ENCODE results near the gene GNE. TPM values are rescaled to one million over a fixed set of nuclear protein-coding genes. Genes with fewer than 3 reads are reported as not detected.

The GNE gene
- total and polyA plus RNA-seq, 2 of the 8 experiments (the other 6 are each of a cell fraction or from before 2014, with no cell fraction given), result 5.1 to 11.1 TPM

GRCh38 chr9:36214571-36214970 is 43.7 kb downstream of the GNE start:
- no peaks in the 10 kb centered on the region for H3K27me3 ChIP-seq (replicated peaks in 1 of 4; ENCODE audit: control insufficient read depth in 3 of 4, extremely low read depth in 1 of 4, insufficient read depth in 3 of 4, low read length in 3 of 4)
- ChIA-PET CTCF (ENCODE audit: partially characterized antibody) (interaction anchor here (1.0 to 2.6 kb wide), 2 partner anchors 9 to 114 kb away, joined by 4 to 8 read pairs; no protein-coding TSS in a partner anchor), POLR2A (ENCODE audit: partially characterized antibody) (interaction anchor here (0.6 to 1.4 kb wide), 2 partner anchors 10 to 1065 kb away, joined by 3 to 5 read pairs; no protein-coding TSS in a partner anchor)
- H2AFZ ChIP-seq (ENCODE audit: low read length), result no peak overlapping the region
- H2BK12ac ChIP-seq (ENCODE audit: low read depth, low read length), result no peak overlapping the region
- H3K4me3 ChIP-seq (ENCODE audit: extremely low read depth in 1 of 4, insufficient read depth in 2 of 4, low read depth in 3 of 4, low read length in 4 of 4), result no peak overlapping the region
- FAIRE-seq (no peak), DNase-seq (ENCODE audit: low read depth in 1 of 2, low spot score in 2 of 2) (no peak)
- no peak overlapping the region for H3K4ac ChIP-seq (replicated peaks; ENCODE audit: insufficient read length, low read depth, low read length)
- no peak overlapping the region for H3K18ac ChIP-seq (ENCODE audit: extremely low read depth, low read length)
- H2BK20ac ChIP-seq (ENCODE audit: low read length), result no peak overlapping the region
- H3K9me3 ChIP-seq (ENCODE audit: insufficient read depth in 2 of 2, low read depth in 1 of 2, low read length in 1 of 2), result no peaks in the 10 kb centered on the region
- H2AK5ac ChIP-seq (ENCODE audit: low read depth, low read length), result no peak overlapping the region
- no peak overlapping the region for H4K91ac ChIP-seq (replicated peaks; ENCODE audit: insufficient read length, low read length)
- H3K23ac ChIP-seq (ENCODE audit: insufficient read length), result no peak overlapping the region
- no peak overlapping the region for H3K56ac ChIP-seq (replicated peaks; ENCODE audit: insufficient read length, low read depth, low read length)
- H3K9ac ChIP-seq (replicated peaks in 1 of 4; ENCODE audit: extremely low read depth in 1 of 4, low read depth in 3 of 4, low read length in 3 of 4), result no peak overlapping the region
- peaks cover 13% of the 10 kb centered on the region for H3K79me1 ChIP-seq (ENCODE audit: low read depth, low read length)
- no peak overlapping the region for H2BK120ac ChIP-seq (replicated peaks; ENCODE audit: low read depth, low read length)
- peaks cover 11 to 62% (median 35%) of the 10 kb centered on the region in 4 experiments for H3K36me3 ChIP-seq (ENCODE audit: control insufficient read depth in 2 of 4, insufficient read depth in 4 of 4, low read length in 3 of 4)
- no peak overlapping the region for H2BK5ac ChIP-seq (ENCODE audit: low read depth, low read length)
- no peaks in the 10 kb centered on the region for H3K4me1 ChIP-seq (replicated peaks in 1 of 4; ENCODE audit: control insufficient read depth in 3 of 4, insufficient read depth in 4 of 4, low read length in 3 of 4)
- no peak overlapping the region for H4K8ac ChIP-seq (ENCODE audit: extremely low read depth, insufficient read depth, low read length)
- no peak overlapping the region for H4K5ac ChIP-seq (ENCODE audit: insufficient read length, low read depth, low read length)
- TF ChIP-seq CTCF (IDR thresholded peaks at IDR 0.05; ENCODE audit: control extremely low read depth in 1 of 3, insufficient read depth in 1 of 3, low read depth in 1 of 3, low read length in 3 of 3), result no peak
- TF ChIP-seq RBBP5 (IDR thresholded peaks at IDR 0.05; ENCODE audit: borderline replicate concordance, low read depth, low read length), result no peak
- no peak for TF ChIP-seq GTF2F1 (IDR thresholded peaks at IDR 0.05; ENCODE audit: borderline replicate concordance, low read depth, low read length)
- TF ChIP-seq NRF1 (IDR thresholded peaks at IDR 0.05; ENCODE audit: low read depth, low read length), result no peak
- TF ChIP-seq, protein P1, sequence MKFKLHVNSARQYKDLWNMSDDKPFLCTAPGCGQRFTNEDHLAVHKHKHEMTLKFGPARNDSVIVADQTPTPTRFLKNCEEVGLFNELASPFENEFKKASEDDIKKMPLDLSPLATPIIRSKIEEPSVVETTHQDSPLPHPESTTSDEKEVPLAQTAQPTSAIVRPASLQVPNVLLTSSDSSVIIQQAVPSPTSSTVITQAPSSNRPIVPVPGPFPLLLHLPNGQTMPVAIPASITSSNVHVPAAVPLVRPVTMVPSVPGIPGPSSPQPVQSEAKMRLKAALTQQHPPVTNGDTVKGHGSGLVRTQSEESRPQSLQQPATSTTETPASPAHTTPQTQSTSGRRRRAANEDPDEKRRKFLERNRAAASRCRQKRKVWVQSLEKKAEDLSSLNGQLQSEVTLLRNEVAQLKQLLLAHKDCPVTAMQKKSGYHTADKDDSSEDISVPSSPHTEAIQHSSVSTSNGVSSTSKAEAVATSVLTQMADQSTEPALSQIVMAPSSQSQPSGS (IDR thresholded peaks at IDR 0.05; ENCODE audit: low read length), result no peak
- TF ChIP-seq, protein P2, sequence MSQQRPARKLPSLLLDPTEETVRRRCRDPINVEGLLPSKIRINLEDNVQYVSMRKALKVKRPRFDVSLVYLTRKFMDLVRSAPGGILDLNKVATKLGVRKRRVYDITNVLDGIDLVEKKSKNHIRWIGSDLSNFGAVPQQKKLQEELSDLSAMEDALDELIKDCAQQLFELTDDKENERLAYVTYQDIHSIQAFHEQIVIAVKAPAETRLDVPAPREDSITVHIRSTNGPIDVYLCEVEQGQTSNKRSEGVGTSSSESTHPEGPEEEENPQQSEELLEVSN (IDR thresholded peaks at IDR 0.05), result no peak
- TF ChIP-seq SIN3A (conservative IDR thresholded peaks at IDR 0.05 in 1 of 2, IDR thresholded peaks at IDR 0.05 in 1 of 2; ENCODE audit: low read depth in 1 of 2, low read length in 2 of 2), result no peak
- TF ChIP-seq CEBPB (IDR thresholded peaks at IDR 0.05; ENCODE audit: low read depth, low read length), result no peak
- H3K14ac ChIP-seq (ENCODE audit: insufficient read length), result no peak overlapping the region
- H3K23me2 ChIP-seq (ENCODE audit: low read depth, low read length), result no peaks in the 10 kb centered on the region
- no peak overlapping the region for H3K27ac ChIP-seq (ENCODE audit: low read depth, low read length)
- H3K4me2 ChIP-seq (ENCODE audit: insufficient read depth in 1 of 2, low read depth in 2 of 2, low read length in 2 of 2), result no peak overlapping the region
- H4K20me1 ChIP-seq (replicated peaks in 1 of 2; ENCODE audit: control insufficient read depth in 1 of 2, insufficient read depth in 2 of 2, low read length in 2 of 2), result peaks cover 8 to 25% of the 10 kb centered on the region in 2 experiments
- H2BK15ac ChIP-seq (ENCODE audit: low read length), result no peak overlapping the region
- H3K79me2 ChIP-seq (ENCODE audit: control insufficient read depth in 1 of 2, insufficient read depth in 2 of 2, low read length in 2 of 2), result peaks cover 0 to 23% of the 10 kb centered on the region in 2 experiments; a peak in 2 of 4 replicates

All from H1 (cell line).